Measurements from ENCODE around the gene MARCOL.

DNA sequence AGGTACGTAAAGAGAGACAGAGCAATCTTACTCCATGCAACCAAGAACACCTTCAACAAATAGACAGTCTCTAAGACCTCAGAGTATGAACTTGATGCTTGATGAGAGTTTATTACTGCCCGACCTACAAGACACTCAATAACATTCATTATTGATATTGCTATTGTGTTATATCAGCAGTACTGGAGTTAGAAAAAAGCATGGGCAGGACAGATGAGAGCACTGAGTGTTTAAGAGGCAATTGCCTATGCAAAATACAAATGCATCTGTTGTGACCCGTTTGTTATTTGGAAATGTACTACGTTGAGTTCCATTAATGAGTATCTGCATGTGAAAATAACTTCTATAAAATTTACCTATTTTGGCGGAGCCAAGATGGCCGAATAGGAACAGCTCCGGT, 8.1 kb upstream of the MARCOL start:
- no peak for TF ChIP-seq CTCF (IDR thresholded peaks at IDR 0.05)
- no peak for TF ChIP-seq EP300 (IDR thresholded peaks at IDR 0.05)
- TF ChIP-seq POLR2A (IDR thresholded peaks at IDR 0.05) = no peak
- no peak for TF ChIP-seq POLR2AphosphoS5 (IDR thresholded peaks at IDR 0.05)
